PC-3 (cell line): ENCODE measurements around the gene ESYT1. TPM values are rescaled to one million over a fixed set of nuclear protein-coding genes. Genes with fewer than 3 reads are reported as not detected.
A peak's percentile ranks its signal among the peaks of the same experiment; 100 is the strongest.

Source experiments
- ATAC-seq: fragments of 200-7000 bp; cut with Tn5 transposase; 2 replicates; pipeline ENCODE4 v1.9.1; 2020; ENCODE audit warnings: mild to moderate bottlenecking, moderate library complexity
- BruUV-seq: library from RNA; stranded (reverse); fragments of 400-500 nt; replicated peaks from 2 replicates; lab custom pipeline; 2021; lab: Mats Ljungman, UMichigan
- CTCF ChIA-PET: fragments of 300-600 bp; sonication (Branson Sonifier 250); formaldehyde crosslinking; loops from one replicate; lab custom pipeline; 2022; ENCODE audit warnings: antibody characterized with exemption; lab: Charles Lee
- POLR2A ChIA-PET: fragments of 300-600 bp; sonication (Branson Sonifier 250); formaldehyde crosslinking; loops from one replicate; lab custom pipeline; 2022; ENCODE audit warnings: antibody characterized with exemption; ENCODE audit not compliant: unreplicated experiment; lab: Charles Lee
- DNase-seq: peaks from one replicate; pipeline ENCODE4 v3.0.0-alpha.2; 2015
- H2AFZ ChIP-seq: fragments of 300-600 bp; sonication (generic); 2 replicates; pipeline ENCODE4 v1.6.0; 2016; ENCODE audit warnings: antibody characterized with exemption, low read length
- H3F3A ChIP-seq: fragments of 300-600 bp; sonication (generic); one replicate; pipeline ENCODE4 v1.6.0; 2017; ENCODE audit warnings: antibody characterized with exemption, low read length, control low read depth, mild to moderate bottlenecking; ENCODE audit not compliant: unreplicated experiment
- H3K27ac ChIP-seq: fragments of 300-600 bp; sonication (generic); 2 replicates; pipeline ENCODE4 v1.5.1; 2016; ENCODE audit warnings: mild to moderate bottlenecking, low read length
- H3K27me3 ChIP-seq: fragments of 300-600 bp; sonication (generic); 2 replicates; pipeline ENCODE4 v1.6.1; 2016; ENCODE audit warnings: low read length, mixed read lengths
- H3K36me3 ChIP-seq: fragments of 300-600 bp; sonication (generic); 2 replicates; pipeline ENCODE4 v1.6.1; 2016; ENCODE audit warnings: low read depth, mixed run types, low read length, mixed read lengths
- H3K4me1 ChIP-seq: fragments of 300-600 bp; sonication (generic); 2 replicates; pipeline ENCODE4 v1.5.1; 2016; ENCODE audit warnings: low read length; ENCODE audit not compliant: insufficient read depth
- H3K4me2 ChIP-seq: fragments of 300-600 bp; sonication (generic); 2 replicates; pipeline ENCODE4 v1.6.0; 2016; ENCODE audit warnings: low read length
- H3K4me3 ChIP-seq: fragments of 300-600 bp; sonication (generic); 2 replicates; pipeline ENCODE4 v1.5.1; 2016; ENCODE audit warnings: mild to moderate bottlenecking, low read length, mixed read lengths
- H3K79me2 ChIP-seq: fragments of 300-600 bp; sonication (generic); 2 replicates; pipeline ENCODE4 v1.6.1; 2017; ENCODE audit warnings: low read length, mixed read lengths
- H3K9ac ChIP-seq: fragments of 300-600 bp; sonication (generic); 2 replicates; pipeline ENCODE4 v1.6.0; 2016; ENCODE audit warnings: mild to moderate bottlenecking, low read length
- H3K9me2 ChIP-seq: fragments of 300-600 bp; sonication (generic); replicated peaks from 2 replicates; pipeline ENCODE4 v1.6.1; 2016; ENCODE audit warnings: mixed run types, low read length, mixed read lengths
- H3K9me3 ChIP-seq: fragments of 300-600 bp; sonication (generic); 2 replicates; pipeline ENCODE4 v1.6.1; 2016; ENCODE audit warnings: low read length, mixed read lengths
- H4K20me1 ChIP-seq: fragments of 300-600 bp; sonication (generic); 2 replicates; pipeline ENCODE4 v1.6.1; 2016; ENCODE audit warnings: low read length, mixed read lengths
- CTCF ChIP-seq: fragments of 300-600 bp; sonication (generic); conservative IDR thresholded peaks from 2 replicates; pipeline ENCODE4 v1.5.1; 2017; ENCODE audit warnings: antibody characterized with exemption, low read depth, mild to moderate bottlenecking, low read length
- EZH2 ChIP-seq: fragments of 300-600 bp; sonication (generic); IDR thresholded peaks from one replicate; pipeline ENCODE4 v1.6.1; 2017; ENCODE audit warnings: antibody characterized with exemption, mild to moderate bottlenecking, low read length; ENCODE audit not compliant: unreplicated experiment
- EZH2phosphoT487 ChIP-seq: fragments of 300-600 bp; sonication (generic); IDR thresholded peaks from 2 replicates; pipeline ENCODE4 v1.6.1; 2018; ENCODE audit warnings: mild to moderate bottlenecking, antibody characterized with exemption, low read length, borderline replicate concordance
- intact Hi-C: fragments of 100-400 bp; cut with micrococcal nuclease; formaldehyde crosslinking; loops from 2 replicates; pipeline ENCODE4 v1.9.0; 2023
- total RNA-seq: library from RNA; depleted of rRNA; stranded (reverse); fragments of >200 nt; gene quantifications from 2 replicates; pipeline ENCODE4 v1.2.3, GENCODE V29; 2014

ESYT1 gene
- total RNA-seq, 1 experiment from 2014 or later, result 120 TPM

- Histone ChIP-seq H4K20me1 (peaks cover 34% of the 10 kb centered on the region), H3K36me3 (peaks cover 48% of the 10 kb centered on the region), H3K27ac (no peak overlapping the region), H3K27me3 (no peaks in the 10 kb centered on the region), H3K4me2 (no peak overlapping the region), H3K4me3 (no peak overlapping the region), H3K79me2 (peaks cover 38% of the 10 kb centered on the region), H3F3A (peaks cover 13% of the 10 kb centered on the region), H2AFZ (no peak overlapping the region), H3K9me3 (no peaks in the 10 kb centered on the region), H3K9me2 (no peaks in the 10 kb centered on the region), H3K4me1 (peaks cover 26% of the 10 kb centered on the region), H3K9ac (no peak overlapping the region)
- no peak for TF ChIP-seq EZH2
- no peak for TF ChIP-seq EZH2phosphoT487
- TF ChIP-seq CTCF, result no peak
- DNase-seq (no peak), ATAC-seq (no peak)
- no TSS peak for BruUV-seq
- CTCF ChIA-PET, result no interaction called here
- intact Hi-C loops, result no loop called here
- POLR2A ChIA-PET, result interaction anchor here (0.5 kb wide), 1 partner anchor 32 kb away, joined by 6 read pairs; no protein-coding TSS in a partner anchor
Measured at GRCh38 chr12:56161690-56162351, 33.8 kb downstream of the ESYT1 start.

GRCh38 chr12:56162468-56163290 is 34.6 kb downstream of the ESYT1 start:
- Histone ChIP-seq H3K27me3 (no peaks in the 10 kb centered on the region), H3K9ac (no peak overlapping the region), H2AFZ (no peak overlapping the region), H3K79me2 (peaks cover 38% of the 10 kb centered on the region), H3K9me3 (no peaks in the 10 kb centered on the region), H3K4me1 (peaks cover 20% of the 10 kb centered on the region), H3K27ac (no peak overlapping the region), H3K9me2 (no peaks in the 10 kb centered on the region), H3K4me3 (no peak overlapping the region), H3F3A (peaks cover 13% of the 10 kb centered on the region), H3K4me2 (no peak overlapping the region), H3K36me3 (peaks cover 51% of the 10 kb centered on the region), H4K20me1 (peaks cover 34% of the 10 kb centered on the region)
- ChIA-PET POLR2A (interaction anchor here (0.7 kb wide), 2 partner anchors 18 to 25 kb away, joined by 4 to 6 read pairs; no protein-coding TSS in a partner anchor), CTCF (interaction anchor here (0.5 to 0.6 kb wide), 2 partner anchors 35 to 232 kb away, joined by 3 to 4 read pairs; partner anchors contain the start of gene ESYT1)
- TF ChIP-seq EZH2, result no peak
- TF ChIP-seq EZH2phosphoT487, result no peak
- intact Hi-C loops, result no loop called here
- DNase-seq (no peak), ATAC-seq (no peak)
- TSS peak; percentile 15 for BruUV-seq

- H3K9me2 ChIP-seq, result no peaks in the 10 kb centered on the region
- no peaks in the 10 kb centered on the region for H3K9me3 ChIP-seq
- no peak overlapping the region for H3K9ac ChIP-seq
- H3K27ac ChIP-seq, result no peak overlapping the region
- ChIA-PET CTCF (interaction anchor here (0.5 kb wide), 1 partner anchor 36 kb away, joined by 4 read pairs; the partner anchor contains the start of gene ESYT1), POLR2A (interaction anchor here (0.7 kb wide), 1 partner anchor 20 kb away, joined by 4 read pairs; no protein-coding TSS in a partner anchor)
- H3K4me1 ChIP-seq, result peaks cover 20% of the 10 kb centered on the region
- no peak overlapping the region for H2AFZ ChIP-seq
- DNase-seq (no peak), ATAC-seq (no peak)
- H4K20me1 ChIP-seq, result peaks cover 32% of the 10 kb centered on the region
- TF ChIP-seq EZH2phosphoT487 (no peak), CTCF (no peak), EZH2 (no peak)
- intact Hi-C loops, result no loop called here
- no peak overlapping the region for H3K4me3 ChIP-seq
- H3K4me2 ChIP-seq, result no peak overlapping the region
- BruUV-seq, result no TSS peak
- H3K36me3 ChIP-seq, result peaks cover 51% of the 10 kb centered on the region
- peaks cover 13% of the 10 kb centered on the region for H3F3A ChIP-seq
- H3K79me2 ChIP-seq, result peaks cover 32% of the 10 kb centered on the region
- H3K27me3 ChIP-seq, result no peaks in the 10 kb centered on the region
Measured at GRCh38 chr12:56163533-56164344, 35.7 kb downstream of the ESYT1 start.
